Measurements from ENCODE around the gene SIPA1L3. TPM values are rescaled to one million over a fixed set of nuclear protein-coding genes. Genes with fewer than 3 reads are reported as not detected.

Gene SIPA1L3
- total and polyA plus RNA-seq, 10 of the 15 experiments (the other 5 are each of a cell fraction or from before 2014, with no cell fraction given), result 0.24 to 66.2 (median 19.1) TPM

DNA sequence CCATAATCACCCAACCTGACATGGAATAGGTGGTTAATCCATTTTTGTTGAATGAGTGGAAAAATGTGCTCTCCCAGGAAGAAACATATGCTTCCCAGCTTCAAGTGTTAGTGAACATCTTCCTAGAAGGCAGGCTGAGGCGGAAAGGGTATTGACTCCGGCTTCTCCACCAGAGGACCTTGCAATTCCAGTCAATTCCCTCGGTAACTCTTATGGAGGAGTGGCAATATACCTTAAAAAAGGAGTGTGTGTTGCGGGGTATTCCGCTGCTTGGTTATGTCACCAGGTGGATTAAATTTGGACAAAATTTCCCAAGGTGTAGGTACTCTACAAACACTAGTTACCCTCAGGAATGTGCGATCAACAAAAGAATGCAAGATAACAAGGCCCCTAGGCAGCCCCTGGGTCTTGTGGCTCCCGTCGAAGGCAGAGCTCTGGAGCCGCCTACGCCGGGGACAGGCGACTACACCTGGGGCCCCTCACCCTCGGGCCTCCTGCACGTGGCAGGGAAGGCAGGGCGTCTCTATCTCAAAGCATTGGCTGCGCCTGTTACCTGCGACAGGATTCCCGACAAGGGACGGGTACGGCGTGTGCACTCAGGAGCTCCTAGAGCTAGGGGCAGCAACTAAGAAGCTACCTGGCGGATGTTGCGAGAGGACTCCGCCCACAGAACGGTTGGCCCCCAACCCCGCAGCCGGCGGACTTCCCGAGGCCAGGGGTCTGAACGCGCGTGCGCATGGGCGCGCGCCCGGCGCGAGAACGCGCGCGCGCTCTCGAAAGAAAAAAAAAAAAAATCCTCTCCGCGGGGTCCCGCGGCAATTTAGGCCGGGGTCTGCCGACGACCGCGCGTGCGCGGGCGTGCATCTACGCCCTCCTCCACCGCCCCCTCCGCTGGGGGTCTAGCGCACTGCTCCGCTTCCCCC lies 801 bp upstream of the SIPA1L3 start, which contains the start of gene WDR87:
TSS of gene WDR87 (minus strand) at position 649 of the 923 bp plus-strand sequence. CDS start 8,355 bp downstream, outside the sequence.
- H3K4me2 ChIP-seq (ENCODE audit: control insufficient read depth, insufficient read depth), result peak within 1 kb of the TSS; percentile 97
- no peaks in the 10 kb centered on the region for H3K27me3 ChIP-seq (replicated peaks in 1 of 2; ENCODE audit: control insufficient read depth in 2 of 2, insufficient read depth in 2 of 2, low read length in 1 of 2)
- CTCF ChIA-PET, result interaction anchor here (0.6 to 11.9 kb wide), 24 partner anchors 11 to 1024 kb away, joined by 3 to 183 read pairs (median 4); partner anchors contain the start of genes CATSPERG, FAM98C, MRPS12 and SARS2
- no peak for DNase-seq (ENCODE audit: low read depth, low spot score)
- H3K9ac ChIP-seq (ENCODE audit: control insufficient read depth, insufficient read depth, low read length), result peak within 1 kb of the TSS; percentile 88
- no peaks in the 10 kb centered on the region for H4K20me1 ChIP-seq (ENCODE audit: control insufficient read depth, insufficient read depth)
- H3K27ac ChIP-seq (ENCODE audit: control insufficient read depth, insufficient read depth), result peak within 1 kb of the TSS; percentile 64
- peaks cover 20% of the 10 kb centered on the region for H3K4me1 ChIP-seq (ENCODE audit: control insufficient read depth, insufficient read depth, low read length)
- POLR2A ChIA-PET, result interaction anchor here (0.7 to 4.7 kb wide), 12 partner anchors 9 to 321 kb away, joined by 3 to 34 read pairs (median 7); no protein-coding TSS in a partner anchor
- H3K4me3 ChIP-seq, result peak within 1 kb of the TSS; percentile 98
- SMC1A ChIA-PET (ENCODE audit: uncharacterized antibody, unreplicated experiment), result interaction anchor here (0.9 to 8.8 kb wide), 28 partner anchors 12 to 942 kb away, joined by 3 to 119 read pairs (median 6); partner anchors contain the start of gene CATSPERG
- TSS peak; percentile 70 for BruUV-seq (replicated peaks)
- RAD21 ChIA-PET (ENCODE audit: unreplicated experiment), result interaction anchor here (1.0 to 9.9 kb wide), 27 partner anchors 9 to 497 kb away, joined by 3 to 98 read pairs (median 7); partner anchors contain the start of genes CATSPERG, FAM98C and PSMD8
- no peak for FAIRE-seq
- intact Hi-C loops (cut with micrococcal nuclease; ENCODE audit: unreplicated experiment), result loop anchor here (2.0 to 5.0 kb wide), 2 partner anchors 101 to 191 kb away; no protein-coding TSS in a partner anchor
- 10% methylated on average over 50 of the region's 63 CpGs for WGBS (ENCODE audit: insufficient coverage, insufficient replicate concordance, low lambda C conversion rate, missing lambda C conversion rate)
- no peaks in the 10 kb centered on the region for H3K9me3 ChIP-seq (replicated peaks; ENCODE audit: control insufficient read depth, insufficient read depth, low read length)
- H3K36me3 ChIP-seq (ENCODE audit: control insufficient read depth in 2 of 2, insufficient read depth in 2 of 2, low read length in 1 of 2), result peaks cover 0 to 4% of the 10 kb centered on the region in 2 experiments; a peak in 1 of 4 replicates
- in situ Hi-C loops (cut with MboI), result no loop called here
- peak within 1 kb of the TSS; percentile 95 for H2AFZ ChIP-seq (ENCODE audit: control insufficient read depth, low read depth, low read length)
- H3K79me2 ChIP-seq (ENCODE audit: control insufficient read depth, insufficient read depth, low read length), result peaks cover 44% of the 10 kb centered on the region
- peak; percentile 21 for ATAC-seq
- TF ChIP-seq, protein P1, sequence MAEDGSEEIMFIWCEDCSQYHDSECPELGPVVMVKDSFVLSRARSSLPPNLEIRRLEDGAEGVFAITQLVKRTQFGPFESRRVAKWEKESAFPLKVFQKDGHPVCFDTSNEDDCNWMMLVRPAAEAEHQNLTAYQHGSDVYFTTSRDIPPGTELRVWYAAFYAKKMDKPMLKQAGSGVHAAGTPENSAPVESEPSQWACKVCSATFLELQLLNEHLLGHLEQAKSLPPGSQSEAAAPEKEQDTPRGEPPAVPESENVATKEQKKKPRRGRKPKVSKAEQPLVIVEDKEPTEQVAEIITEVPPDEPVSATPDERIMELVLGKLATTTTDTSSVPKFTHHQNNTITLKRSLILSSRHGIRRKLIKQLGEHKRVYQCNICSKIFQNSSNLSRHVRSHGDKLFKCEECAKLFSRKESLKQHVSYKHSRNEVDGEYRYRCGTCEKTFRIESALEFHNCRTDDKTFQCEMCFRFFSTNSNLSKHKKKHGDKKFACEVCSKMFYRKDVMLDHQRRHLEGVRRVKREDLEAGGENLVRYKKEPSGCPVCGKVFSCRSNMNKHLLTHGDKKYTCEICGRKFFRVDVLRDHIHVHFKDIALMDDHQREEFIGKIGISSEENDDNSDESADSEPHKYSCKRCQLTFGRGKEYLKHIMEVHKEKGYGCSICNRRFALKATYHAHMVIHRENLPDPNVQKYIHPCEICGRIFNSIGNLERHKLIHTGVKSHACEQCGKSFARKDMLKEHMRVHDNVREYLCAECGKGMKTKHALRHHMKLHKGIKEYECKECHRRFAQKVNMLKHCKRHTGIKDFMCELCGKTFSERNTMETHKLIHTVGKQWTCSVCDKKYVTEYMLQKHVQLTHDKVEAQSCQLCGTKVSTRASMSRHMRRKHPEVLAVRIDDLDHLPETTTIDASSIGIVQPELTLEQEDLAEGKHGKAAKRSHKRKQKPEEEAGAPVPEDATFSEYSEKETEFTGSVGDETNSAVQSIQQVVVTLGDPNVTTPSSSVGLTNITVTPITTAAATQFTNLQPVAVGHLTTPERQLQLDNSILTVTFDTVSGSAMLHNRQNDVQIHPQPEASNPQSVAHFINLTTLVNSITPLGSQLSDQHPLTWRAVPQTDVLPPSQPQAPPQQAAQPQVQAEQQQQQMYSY (CRISPR knock-in tag; IDR thresholded peaks at IDR 0.05), result no peak
- no peak for TF ChIP-seq RBBP5 (conservative IDR thresholded peaks at IDR 0.05)
- TF ChIP-seq IKZF1 (conservative IDR thresholded peaks at IDR 0.05), result no peak
- TF ChIP-seq TBL1XR1 (IDR thresholded peaks at IDR 0.05; ENCODE audit: low read depth, low read length), result no peak
- 0 out of 4 replicates have a peak, but pooled peaks of 1 of the 2 experiments have one; percentile 5 for TF ChIP-seq EP300 (IDR thresholded peaks at IDR 0.05; ENCODE audit: borderline replicate concordance in 1 of 2, control insufficient read depth in 1 of 2, low read depth in 2 of 2, low read length in 2 of 2)
- 0 out of 2 replicates have a peak, but pooled peaks have one; percentile 26 for TF ChIP-seq CREB1 (IDR thresholded peaks at IDR 0.05; ENCODE audit: low read depth)
- TF ChIP-seq CBX3 (IDR thresholded peaks at IDR 0.05; ENCODE audit: borderline replicate concordance, low read depth), result no peak
- TF ChIP-seq HDAC2 (IDR thresholded peaks at IDR 0.05), result no peak
- TF ChIP-seq, protein P2, sequence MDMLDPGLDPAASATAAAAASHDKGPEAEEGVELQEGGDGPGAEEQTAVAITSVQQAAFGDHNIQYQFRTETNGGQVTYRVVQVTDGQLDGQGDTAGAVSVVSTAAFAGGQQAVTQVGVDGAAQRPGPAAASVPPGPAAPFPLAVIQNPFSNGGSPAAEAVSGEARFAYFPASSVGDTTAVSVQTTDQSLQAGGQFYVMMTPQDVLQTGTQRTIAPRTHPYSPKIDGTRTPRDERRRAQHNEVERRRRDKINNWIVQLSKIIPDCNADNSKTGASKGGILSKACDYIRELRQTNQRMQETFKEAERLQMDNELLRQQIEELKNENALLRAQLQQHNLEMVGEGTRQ (IDR thresholded peaks at IDR 0.05; ENCODE audit: borderline replicate concordance, low read depth, low read length), result no peak
- TF ChIP-seq ZNF24 (IDR thresholded peaks at IDR 0.05), result no peak
- TF ChIP-seq, protein P3, sequence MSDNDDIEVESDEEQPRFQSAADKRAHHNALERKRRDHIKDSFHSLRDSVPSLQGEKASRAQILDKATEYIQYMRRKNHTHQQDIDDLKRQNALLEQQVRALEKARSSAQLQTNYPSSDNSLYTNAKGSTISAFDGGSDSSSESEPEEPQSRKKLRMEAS (IDR thresholded peaks at IDR 0.05; ENCODE audit: low read depth, low read length), result 0 out of 2 replicates have a peak, but pooled peaks have one; percentile 21
- TF ChIP-seq CREM (IDR thresholded peaks at IDR 0.05; ENCODE audit: low read depth), result no peak
- no peak for TF ChIP-seq MYC (IDR thresholded peaks at IDR 0.05; ENCODE audit: insufficient read depth, insufficient read length, insufficient replicate concordance, low read length, severe bottlenecking)
- peak; percentile 84 for TF ChIP-seq ZNF384 (IDR thresholded peaks at IDR 0.05; ENCODE audit: borderline replicate concordance, low read depth, low read length)
- peak; percentile 12; the same call in 1 of the 2 replicates for TF ChIP-seq GATAD2B (conservative IDR thresholded peaks at IDR 0.05; ENCODE audit: low read depth)
- TF ChIP-seq, protein P4, sequence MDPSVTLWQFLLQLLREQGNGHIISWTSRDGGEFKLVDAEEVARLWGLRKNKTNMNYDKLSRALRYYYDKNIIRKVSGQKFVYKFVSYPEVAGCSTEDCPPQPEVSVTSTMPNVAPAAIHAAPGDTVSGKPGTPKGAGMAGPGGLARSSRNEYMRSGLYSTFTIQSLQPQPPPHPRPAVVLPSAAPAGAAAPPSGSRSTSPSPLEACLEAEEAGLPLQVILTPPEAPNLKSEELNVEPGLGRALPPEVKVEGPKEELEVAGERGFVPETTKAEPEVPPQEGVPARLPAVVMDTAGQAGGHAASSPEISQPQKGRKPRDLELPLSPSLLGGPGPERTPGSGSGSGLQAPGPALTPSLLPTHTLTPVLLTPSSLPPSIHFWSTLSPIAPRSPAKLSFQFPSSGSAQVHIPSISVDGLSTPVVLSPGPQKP (IDR thresholded peaks at IDR 0.05; ENCODE audit: low read depth, low read length), result 0 out of 2 replicates have a peak, but pooled peaks have one; percentile 5

Data from GM12878 (cell line).